Adrenal gland (tissue), 12 donors: ENCODE data around the gene LARGE1. TPM values are rescaled to one million over a fixed set of nuclear protein-coding genes. Genes with fewer than 3 reads are reported as not detected.

Experiments used
- DNase-seq, 7 donors: peaks; one replicate each; pipeline ENCODE4 v3.0.0-alpha.2; 2019 to 2020
- H3K27ac ChIP-seq, 5 donors: fragments of 200-600 bp; sonication (generic) in 4 of 5; 1 replicate in 3 of 5; 2 replicates in 2 of 5; pipeline versions ENCODE4 v1.5.1 to v1.8.0; 2016 to 2020; ENCODE audit warnings: mild to moderate bottlenecking in 1 of 5
- H3K27me3 ChIP-seq: fragments of 200-600 bp; 2 replicates; pipeline ENCODE4 v1.8.0; 2021
- H3K36me3 ChIP-seq, 2 donors: fragments of 200-600 bp; replicated peaks in 1 of 2; 1 replicate in 1 of 2; 2 replicates in 1 of 2; pipeline versions ENCODE4 v1.5.1 to v1.8.0; 2018 to 2022
- H3K4me1 ChIP-seq, 2 donors: fragments of 200-600 bp; replicated peaks in 1 of 2; 1 replicate in 1 of 2; 2 replicates in 1 of 2; pipeline versions ENCODE4 v1.5.1 to v1.8.0; 2018 to 2021
- H3K4me3 ChIP-seq, 4 donors: fragments of 200-600 bp; sonication (generic) in 3 of 4; one replicate each; pipeline ENCODE4 v1.5.1; 2016 to 2018
- H3K9me3 ChIP-seq, 3 donors: fragments of 200-600 bp; sonication (generic) in 1 of 3; replicated peaks in 1 of 3; 1 replicate in 2 of 3; 2 replicates in 1 of 3; pipeline versions ENCODE4 v1.5.1 to v1.8.0; 2016 to 2021
- CTCF ChIP-seq, 6 experiments: fragments of 450-650 bp in 4 of 6; fragments of 200-600 bp in 2 of 6; sonication (generic) in 1 of 6; IDR thresholded peaks; 1 replicate in 5 of 6; 2 replicates in 1 of 6; pipeline versions ENCODE4 v1.5.1 to v1.8.0; 2016 to 2021; ENCODE audit warnings: antibody characterized with exemption in 6 of 6, mild to moderate bottlenecking in 2 of 6, moderate library complexity in 1 of 6
- POLR2A ChIP-seq, 2 donors: fragments of 450-650 bp; IDR thresholded peaks; one replicate each; pipeline ENCODE4 v1.6.1; 2017; ENCODE audit warnings: antibody characterized with exemption in 2 of 2, mild to moderate bottlenecking in 2 of 2, moderate library complexity in 1 of 2
- WGBS, 4 donors: extraction: QIAGEN DNeasy Blood & Tissue Kit in 2 of 4; methylation state at CpG; one replicate each; pipeline versions ENCODE4 v1.1.5 to v1.1.7; 2013 to 2017; 5-methylcytosine and 5-hydroxymethylcytosine counted together
- intact Hi-C, 2 donors: fragments of 100-400 bp; cut with DNase I; formaldehyde crosslinking; loops; one replicate each; pipeline versions ENCODE4 v1.14.1 to v1.15.0; 2022 to 2023
- polyA plus RNA-seq, 3 donors: library from polyadenylated mRNA; stranded (reverse); fragments of 200-250 nt in 2 of 3; fragments of 350-450 nt in 1 of 3; fragmentation: Illumina TruSeq in 1 of 3; extraction: RNeasy Lipid Tissue Mini Kit (QIAGEN cat#74804) in 1 of 3; gene quantifications; one replicate each; pipeline ENCODE4 v1.2.3, GENCODE V29; 2013 to 2014
- total RNA-seq, 9 donors: library from RNA; depleted of rRNA in 4 of 9; stranded (reverse); fragments of >200 nt in 4 of 9; fragments of 120-200 nt in 1 of 9; fragmentation: NEBNext Ultra II Directional in 1 of 9; extraction: Animal tissue kit (Norgen Biotek cat#: 25700) in 1 of 9; gene quantifications; one replicate each; pipeline versions ENCODE4 v1.1.0 to v1.2.4, GENCODE V29; 2013 to 2023
- donor health status: healthy with polysubstance abuse.
- donor health status: Bipolar disorder and iron deficiency.
- donor health status: DM: yes; HTN: yes; CAD: no.
- donor health status: DM: no; HTN: no; CAD: no.
- donor health status: DM: no; HTN: no; CAD: no.
- donor health status: DM: yes; HTN: yes; CAD: no.

LARGE1 gene
- total and polyA plus RNA-seq, 12 donors, result 3.4 to 67.6 (median 30.6) TPM

- Histone ChIP-seq H3K4me1 (peaks cover 15 to 30% of the 10 kb centered on the region in 2 donors), H3K4me3 (no peak overlapping the region), H3K27ac (no peak overlapping the region), H3K9me3 (no peaks in the 10 kb centered on the region), H3K27me3 (no peaks in the 10 kb centered on the region), H3K36me3 (no peaks in the 10 kb centered on the region)
- TF ChIP-seq CTCF (IDR thresholded peaks at IDR 0.05) (no peak), POLR2A (IDR thresholded peaks at IDR 0.05) (no peak)
- no peak for DNase-seq
- intact Hi-C loops, result no loop called here
- WGBS, 4 donors, result 34 to 55% (median 47%) methylated on average over 3 to 4 of the region's 4 CpGs
Measured at GRCh38 chr22:33829546-33830280, 90.6 kb downstream of the LARGE1 start.

- Histone ChIP-seq H3K9me3 (no peaks in the 10 kb centered on the region), H3K27ac (no peak overlapping the region), H3K4me1 (peaks cover 25 to 42% of the 10 kb centered on the region in 2 donors), H3K27me3 (no peaks in the 10 kb centered on the region), H3K4me3 (no peak overlapping the region), H3K36me3 (no peaks in the 10 kb centered on the region)
- no peak for TF ChIP-seq POLR2A (IDR thresholded peaks at IDR 0.05)
- no peak for TF ChIP-seq CTCF (IDR thresholded peaks at IDR 0.05)
- intact Hi-C loops, result no loop called here
- WGBS, 4 donors, result 85 to 95% (median 92%) methylated on average over 3 of the region's 3 CpGs
- DNase-seq, result no peak
Measured at GRCh38 chr22:33828302-33828701, 92.0 kb downstream of the LARGE1 start.

GRCh38 chr22:33825761-33826160, 94.5 kb downstream of the LARGE1 start:
- H3K9me3 ChIP-seq, result no peaks in the 10 kb centered on the region
- TF ChIP-seq CTCF (IDR thresholded peaks at IDR 0.05) (no peak), POLR2A (IDR thresholded peaks at IDR 0.05) (no peak)
- intact Hi-C loops, result no loop called here
- peak overlapping the region; percentile 44 to 78 (median 63) for H3K27ac ChIP-seq
- H3K36me3 ChIP-seq, result no peaks in the 10 kb centered on the region
- no peaks in the 10 kb centered on the region for H3K27me3 ChIP-seq
- H3K4me3 ChIP-seq, result peak overlapping the region in 1 of 4 donors; percentile 27
- 39 to 56% (median 48%) methylated on average over 5 of the region's 5 CpGs for WGBS, 4 donors
- peaks cover 25 to 42% of the 10 kb centered on the region in 2 donors for H3K4me1 ChIP-seq
- peak; percentile 37 to 78 (median 54) for DNase-seq

- H3K27me3 ChIP-seq, result no peaks in the 10 kb centered on the region
- H3K4me1 ChIP-seq, result peaks cover 25 to 32% of the 10 kb centered on the region in 2 donors
- WGBS, 4 donors, result 12 to 46% (median 36%) methylated on average over 8 of the region's 8 CpGs
Measured at GRCh38 chr22:33823552-33823951, 96.7 kb downstream of the LARGE1 start.

More at GRCh38 chr22:33823552-33823951, 96.7 kb downstream of the LARGE1 start:
- DNase-seq, result peak; percentile 71 to 92 (median 89)
- Histone ChIP-seq H3K4me3 (no peak overlapping the region), H3K27ac (peak overlapping the region; percentile 10 to 90 (median 60)), H3K9me3 (no peaks in the 10 kb centered on the region), H3K36me3 (no peaks in the 10 kb centered on the region)
- TF ChIP-seq POLR2A (IDR thresholded peaks at IDR 0.05) (peak in 1 of 2 donors; percentile 53), CTCF (IDR thresholded peaks at IDR 0.05) (no peak)
- intact Hi-C loops, result no loop called here
